Esophagus squamous epithelium (tissue), 5 donors: ENCODE results near the gene SHTN1. TPM values are rescaled to one million over a fixed set of nuclear protein-coding genes. Genes with fewer than 3 reads are reported as not detected.
A peak's percentile ranks its signal among the peaks of the same experiment; 100 is the strongest.

Source experiments
- DNase-seq: peaks from one replicate; lab custom pipeline; 2025; lab: John Stamatoyannopoulos, UW
- H3K27ac ChIP-seq, 4 donors: fragments of 200-600 bp; sonication (generic); one replicate each; pipeline ENCODE4 v1.5.1; 2016 to 2019; ENCODE audit warnings: mild to moderate bottlenecking in 1 of 4
- H3K27me3 ChIP-seq, 4 donors: fragments of 200-600 bp; sonication (generic); 1 replicate in 3 of 4; 2 replicates in 1 of 4; pipeline versions ENCODE4 v1.5.1 to v1.6.0; 2017 to 2021; ENCODE audit warnings: antibody characterized with exemption in 1 of 4
- H3K36me3 ChIP-seq, 3 donors: fragments of 200-600 bp; sonication (generic); one replicate each; pipeline ENCODE4 v1.5.1; 2016 to 2019
- H3K4me1 ChIP-seq, 3 donors: fragments of 200-600 bp; sonication (generic); one replicate each; pipeline ENCODE4 v1.5.1; 2017 to 2019
- H3K4me3 ChIP-seq, 4 donors: fragments of 200-600 bp; sonication (generic); 1 replicate in 3 of 4; 2 replicates in 1 of 4; pipeline ENCODE4 v1.5.1; 2016 to 2019; ENCODE audit warnings: mild to moderate bottlenecking in 2 of 4, moderate library complexity in 1 of 4
- H3K9me3 ChIP-seq, 3 donors: fragments of 200-600 bp; sonication (generic); one replicate each; pipeline ENCODE4 v1.5.1; 2016 to 2019
- CTCF ChIP-seq, 6 experiments: fragments of 450-650 bp in 4 of 6; fragments of 200-600 bp in 2 of 6; sonication (generic) in 2 of 6; IDR thresholded peaks; one replicate each; pipeline ENCODE4 v1.5.1; 2016 to 2019; ENCODE audit warnings: antibody characterized with exemption in 6 of 6, mild to moderate bottlenecking in 4 of 6, moderate library complexity in 4 of 6
- POLR2A ChIP-seq, 4 donors: fragments of 450-650 bp; IDR thresholded peaks; one replicate each; pipeline ENCODE4 v1.6.1; 2017; ENCODE audit warnings: antibody characterized with exemption in 4 of 4, mild to moderate bottlenecking in 4 of 4, moderate library complexity in 3 of 4
- WGBS, 2 donors: methylation state at CpG; one replicate each; pipeline ENCODE4 v1.1.5; 2018; 5-methylcytosine and 5-hydroxymethylcytosine counted together
- intact Hi-C: fragments of 100-400 bp; cut with DNase I; formaldehyde crosslinking; loops from one replicate; pipeline ENCODE4 v1.15.0; 2022
- total RNA-seq, 4 donors: library from RNA; depleted of rRNA; stranded (reverse); fragments of >200 nt; gene quantifications; one replicate each; pipeline ENCODE4 v1.1.0, GENCODE V29; 2016
- donor health status: DM: yes; HTN: yes; CAD: no.

Gene SHTN1
- 10 to 100 TPM in 2 of 4 donors, 1 to 10 TPM in 2; 8.6 to 12.5 (median 10.2) TPM for total RNA-seq

DNA sequence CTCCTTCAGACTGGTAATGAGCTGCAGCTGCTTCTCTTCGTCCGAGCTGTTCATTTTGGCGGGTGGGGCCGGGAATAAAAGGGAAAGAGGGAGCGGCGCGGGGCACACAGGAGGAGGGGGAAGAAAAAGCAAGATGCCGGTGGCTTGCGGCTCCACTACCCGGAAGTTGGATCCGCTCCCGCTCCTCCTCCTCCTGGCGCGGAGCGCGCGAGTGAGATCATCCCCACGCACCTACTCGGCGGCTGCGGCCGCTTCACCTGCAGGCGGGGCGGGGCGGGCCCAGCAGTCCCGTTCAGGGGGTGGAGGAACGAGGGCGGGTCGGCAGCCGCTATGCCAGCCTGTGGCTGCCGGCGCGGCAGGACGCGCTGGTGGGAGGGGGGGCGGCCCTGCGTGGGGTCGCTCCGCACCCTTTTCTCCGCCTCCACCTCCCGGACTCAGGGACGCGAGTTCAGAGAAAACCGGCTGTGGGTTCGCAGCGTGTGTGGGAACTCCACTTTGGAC, at the start of gene SHTN1:
Gene SHTN1, minus strand, starts transcription at position 162 of the 501 bp plus-strand sequence. Its CDS starts 108 bp downstream, at position 54.
- no peaks in the 10 kb centered on the region for H3K9me3 ChIP-seq
- no peak for DNase-seq
- peak in 1 of 4 donors; percentile 21 for TF ChIP-seq POLR2A (IDR thresholded peaks at IDR 0.05)
- TF ChIP-seq CTCF (IDR thresholded peaks at IDR 0.05) = no peak
- H3K27ac ChIP-seq = peak within 1 kb of the TSS; percentile 86 to 96 (median 90)
- H3K4me1 ChIP-seq = peaks cover 0 to 27% (median 4%) of the 10 kb centered on the region in 3 donors
- H3K4me3 ChIP-seq = peak within 1 kb of the TSS; percentile 60 to 85 (median 76)
- WGBS, 2 donors = 0% methylated on average over 14 of the region's 46 CpGs; no CpG with 5 or more reads in 1 of the 2 donors
- no peaks in the 10 kb centered on the region for H3K36me3 ChIP-seq
- peaks cover 0 to 26% (median 0%) of the 10 kb centered on the region in 4 donors for H3K27me3 ChIP-seq
- intact Hi-C loops = no loop called here

GRCh38 chr10:117053482-117053881, 48.5 kb upstream of the SHTN1 start:
- Histone ChIP-seq H3K27me3 (peaks cover 0 to 46% (median 0%) of the 10 kb centered on the region in 4 donors), H3K36me3 (no peaks in the 10 kb centered on the region), H3K4me1 (no peaks in the 10 kb centered on the region), H3K4me3 (no peak overlapping the region), H3K27ac (no peak overlapping the region), H3K9me3 (no peaks in the 10 kb centered on the region)
- intact Hi-C loops = no loop called here
- TF ChIP-seq CTCF (IDR thresholded peaks at IDR 0.05) (no peak), POLR2A (IDR thresholded peaks at IDR 0.05) (no peak)
- WGBS, 2 donors = 42 to 47% methylated on average over 1 of the region's 1 CpG
- no peak for DNase-seq

DNA sequence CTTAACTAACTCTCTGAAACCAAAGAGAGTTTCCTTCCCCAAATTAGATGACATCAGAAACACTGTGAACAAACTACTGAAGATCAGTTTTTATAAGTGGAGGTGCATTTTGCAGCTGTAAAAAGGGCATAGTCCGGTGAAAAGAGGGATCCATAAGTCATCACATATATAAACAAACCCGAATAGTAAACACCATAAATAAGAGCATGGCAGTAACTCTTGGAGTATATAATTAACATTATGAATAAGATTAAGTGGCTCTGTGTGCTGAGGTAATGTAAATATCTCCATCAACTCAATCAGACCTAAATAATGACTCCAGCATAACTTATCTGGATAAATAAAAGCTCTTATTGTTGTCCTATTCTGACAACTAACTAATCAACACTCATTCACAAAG, 43.0 kb upstream of the SHTN1 start:
- TF ChIP-seq POLR2A (IDR thresholded peaks at IDR 0.05) (no peak), CTCF (IDR thresholded peaks at IDR 0.05) (no peak)
- WGBS, 2 donors = 61 to 66% methylated on average over 2 of the region's 2 CpGs
- Histone ChIP-seq H3K36me3 (no peaks in the 10 kb centered on the region), H3K27me3 (peaks cover 0 to 12% (median 0%) of the 10 kb centered on the region in 4 donors), H3K27ac (no peak overlapping the region), H3K9me3 (no peaks in the 10 kb centered on the region), H3K4me3 (no peak overlapping the region), H3K4me1 (no peaks in the 10 kb centered on the region)
- intact Hi-C loops = no loop called here
- no peak for DNase-seq

DNA sequence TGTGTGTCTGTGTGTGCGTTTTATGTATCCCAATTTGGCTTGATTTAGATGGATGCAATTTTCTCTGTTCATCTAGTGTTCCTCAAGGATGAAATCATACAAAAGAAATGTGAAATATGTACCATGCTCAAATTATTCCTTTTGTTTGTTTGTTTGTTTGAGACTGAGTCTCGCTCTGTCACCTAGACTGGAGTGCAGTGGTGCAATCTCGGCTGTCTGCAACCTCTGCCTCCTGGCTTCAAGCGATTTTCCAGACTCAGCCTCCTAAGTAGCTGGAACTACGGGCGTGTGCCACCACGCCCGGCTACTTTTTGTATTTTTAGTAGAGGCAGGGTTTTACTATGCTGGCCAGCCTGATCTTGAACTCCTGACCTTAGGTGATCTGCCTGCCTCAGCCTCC, 11.3 kb upstream of the SHTN1 start:
- Histone ChIP-seq H3K36me3 (no peaks in the 10 kb centered on the region), H3K27ac (no peak overlapping the region), H3K4me1 (no peaks in the 10 kb centered on the region), H3K9me3 (no peaks in the 10 kb centered on the region), H3K27me3 (no peaks in the 10 kb centered on the region), H3K4me3 (no peak overlapping the region)
- DNase-seq = no peak
- TF ChIP-seq CTCF (IDR thresholded peaks at IDR 0.05) (no peak), POLR2A (IDR thresholded peaks at IDR 0.05) (no peak)
- intact Hi-C loops = no loop called here
- WGBS, 2 donors = 74 to 91% methylated on average over 8 of the region's 8 CpGs

DNA sequence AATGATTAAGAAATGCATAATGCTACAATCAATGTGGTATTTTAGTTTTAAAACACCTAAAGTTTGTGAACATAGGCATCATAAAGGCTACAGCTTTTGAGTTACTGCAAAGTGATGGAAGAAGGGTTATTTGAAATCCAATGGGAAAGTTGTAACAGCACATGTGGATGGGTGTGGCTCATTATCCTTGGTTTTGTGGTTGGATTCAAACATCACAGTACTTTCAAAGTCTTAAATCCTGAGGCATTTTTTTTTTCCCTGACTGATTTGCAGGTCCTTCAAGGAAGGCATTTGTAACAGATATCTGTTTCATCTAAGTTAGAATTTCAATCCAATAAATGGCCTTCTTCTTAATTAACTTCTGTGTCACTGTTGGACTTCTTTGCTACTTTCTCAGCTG, 9.8 kb upstream of the SHTN1 start:
- Histone ChIP-seq H3K4me3 (no peak overlapping the region), H3K27ac (no peak overlapping the region), H3K4me1 (no peaks in the 10 kb centered on the region), H3K27me3 (no peaks in the 10 kb centered on the region), H3K9me3 (no peaks in the 10 kb centered on the region), H3K36me3 (no peaks in the 10 kb centered on the region)
- DNase-seq = no peak
- intact Hi-C loops = no loop called here
- no peak for TF ChIP-seq POLR2A (IDR thresholded peaks at IDR 0.05)
- TF ChIP-seq CTCF (IDR thresholded peaks at IDR 0.05) = no peak
